Left ventricle myocardium superior (tissue), 1 donor: Measurements from ENCODE around the gene KIF13A. TPM values are rescaled to one million over a fixed set of nuclear protein-coding genes. Genes with fewer than 3 reads are reported as not detected.
A peak's percentile ranks its signal among the peaks of the same experiment; 100 is the strongest.
"Not testable (repeated sequence)": the region's sequence is repeated elsewhere in the genome, so short reads cannot be mapped to it uniquely, and the experiment has no call there.

Experiments used
- ATAC-seq: fragments of 200-7000 bp; cut with Tn5 transposase; one replicate; pipeline ENCODE4 v1.9.1; 2020; ENCODE audit warnings: mild to moderate bottlenecking, moderate library complexity
- DNase-seq: peaks from one replicate; pipeline ENCODE4 v3.0.0-alpha.2; 2020
- intact Hi-C: fragments of 100-400 bp; cut with micrococcal nuclease; formaldehyde crosslinking; loops from one replicate; pipeline ENCODE4 v1.11.0; 2022
- total RNA-seq: library from RNA; stranded (reverse); fragmentation: NEBNext Ultra II Directional; extraction: Animal tissue kit (Norgen Biotek cat#: 25700); gene quantifications from one replicate; pipeline ENCODE4 v1.2.1, GENCODE V29; 2021
- donor health status: DM: no; HTN: yes; CAD: no; lungs with severe emphysema.

Gene KIF13A
- total RNA-seq, 1 donor from 2014 or later = 59.5 TPM

- ATAC-seq (no peak), DNase-seq (no peak)
- intact Hi-C loops = loop anchor here (10.0 kb wide), 1 partner anchor 196 kb away; no protein-coding TSS in a partner anchor
Measured at GRCh38 chr6:17790489-17790888, 196.9 kb downstream of the KIF13A start.

DNA sequence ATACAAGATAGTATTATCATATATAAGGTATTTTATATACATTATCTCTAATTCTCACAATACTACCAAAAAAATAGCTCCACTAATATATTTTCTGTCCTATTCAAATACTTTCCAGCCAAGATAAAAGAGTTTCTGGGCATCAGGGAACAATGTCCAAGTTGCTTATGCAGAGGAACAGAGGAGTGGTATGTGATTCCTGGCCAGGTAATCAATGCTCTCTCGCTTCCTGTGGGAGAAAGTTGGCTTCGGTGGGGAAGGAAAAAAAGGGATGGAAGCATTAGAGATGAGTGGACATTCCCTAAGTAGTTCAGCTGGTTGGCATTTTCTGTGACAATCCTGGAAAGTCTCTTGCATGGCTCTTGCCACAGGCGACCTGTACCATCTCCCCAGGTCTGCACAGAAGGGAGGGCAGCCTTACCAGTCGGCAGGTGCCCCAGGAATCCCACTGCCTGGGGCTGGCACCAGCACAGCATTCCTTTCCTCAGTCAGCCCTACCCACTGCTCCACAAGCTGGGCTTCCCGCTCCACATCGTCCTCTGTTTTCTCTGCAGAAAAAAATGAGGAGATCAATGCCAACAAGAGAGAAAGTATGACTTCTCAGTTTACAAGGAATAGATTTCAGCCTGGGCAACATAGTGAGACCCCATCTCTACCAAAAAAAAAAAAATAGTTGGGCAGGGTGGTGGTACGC, 202.2 kb downstream of the KIF13A start:
- DNase-seq (no peak), ATAC-seq (no peak)
- intact Hi-C loops = no loop called here

DNA sequence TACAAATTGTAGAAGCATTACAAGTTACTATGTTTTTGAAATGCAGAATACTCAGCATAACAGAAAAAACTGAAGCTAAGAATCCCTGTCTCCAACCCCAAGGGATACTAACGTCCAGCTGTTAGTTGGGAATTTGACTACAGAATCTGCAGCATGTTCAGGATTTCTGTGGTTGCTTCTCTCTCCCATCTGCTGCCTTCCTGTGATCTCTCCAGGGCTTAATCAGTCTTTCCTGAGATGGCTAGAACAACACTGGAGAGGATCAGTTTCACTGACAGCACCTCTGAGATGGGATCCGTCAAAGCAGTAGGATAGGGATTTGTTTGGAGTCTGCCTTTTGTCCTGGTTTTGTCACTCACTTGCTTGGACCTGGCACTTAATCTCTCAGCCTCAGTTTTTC, 207.4 kb downstream of the KIF13A start:
- DNase-seq (no peak), ATAC-seq (no peak)
- intact Hi-C loops = no loop called here

GRCh38 chr6:17771609-17772008, 215.8 kb downstream of the KIF13A start:
- ATAC-seq (no peak), DNase-seq (no peak)
- intact Hi-C loops = no loop called here

DNA sequence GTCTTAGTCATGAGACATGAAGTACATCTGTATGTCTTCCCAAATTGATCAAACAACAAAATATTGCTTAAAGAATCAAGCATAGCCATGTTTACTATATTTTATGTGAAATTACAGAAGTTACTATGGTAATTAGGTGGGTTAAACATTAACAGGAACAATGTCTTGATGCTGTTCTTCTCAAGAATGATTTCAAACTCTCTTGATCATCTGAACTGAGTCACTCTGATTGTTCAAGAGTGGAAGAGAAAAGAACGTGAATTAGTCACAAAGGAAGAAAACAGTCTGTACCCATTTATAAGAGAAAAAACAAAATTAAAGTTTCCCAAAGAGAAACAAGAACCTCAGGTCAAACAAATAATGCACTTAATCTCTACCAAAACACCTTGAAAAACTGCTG, 218.6 kb downstream of the KIF13A start:
- ATAC-seq = no peak
- intact Hi-C loops = no loop called here
- DNase-seq = no peak

GRCh38 chr6:17768388-17768787, 219.0 kb downstream of the KIF13A start:
- peak; percentile 50 for ATAC-seq
- intact Hi-C loops = no loop called here
- DNase-seq = no peak

- intact Hi-C loops = no loop called here
- DNase-seq (no peak), ATAC-seq (no peak)
Measured at GRCh38 chr6:17762651-17763050, 224.8 kb downstream of the KIF13A start.

DNA sequence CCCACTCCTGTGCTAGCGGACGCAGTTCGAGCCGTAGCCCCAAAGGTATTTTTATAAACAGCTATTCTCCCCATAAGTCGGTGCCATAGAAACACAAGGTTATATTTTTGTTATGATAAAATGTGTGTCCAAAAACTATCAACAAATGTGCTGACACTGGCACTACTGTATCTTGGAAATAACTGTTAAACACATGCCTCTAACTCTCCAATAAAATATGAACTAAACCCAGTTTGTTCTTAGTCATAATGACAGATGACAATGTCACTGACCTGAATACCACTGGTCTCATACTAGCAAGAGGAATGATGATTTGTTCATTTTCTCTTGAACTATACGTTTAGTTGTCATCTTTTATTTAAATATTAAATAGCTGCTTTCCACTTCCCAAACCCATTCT, 229.3 kb downstream of the KIF13A start:
- intact Hi-C loops = no loop called here
- DNase-seq (no peak), ATAC-seq (no peak)

DNA sequence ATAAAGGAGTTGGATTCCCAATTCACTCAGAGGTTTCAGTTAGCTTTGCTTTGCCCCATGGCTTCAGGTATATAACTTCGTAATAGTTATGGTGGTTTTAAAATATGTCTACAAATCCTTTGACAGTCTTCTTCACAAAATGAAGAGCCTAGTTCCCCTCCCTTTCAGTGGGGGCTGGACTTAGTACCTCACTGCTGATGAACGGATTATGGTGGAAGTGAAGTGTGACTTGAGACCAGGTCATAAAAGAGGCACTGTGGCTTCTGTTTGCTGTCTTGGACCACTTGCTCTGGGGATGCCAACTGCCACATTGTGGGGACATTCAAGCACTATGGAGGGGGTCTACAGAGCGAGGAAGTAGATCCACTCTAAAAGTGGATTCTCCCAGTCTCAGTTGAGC, 233.2 kb downstream of the KIF13A start:
- DNase-seq = no peak
- no peak for ATAC-seq

DNA sequence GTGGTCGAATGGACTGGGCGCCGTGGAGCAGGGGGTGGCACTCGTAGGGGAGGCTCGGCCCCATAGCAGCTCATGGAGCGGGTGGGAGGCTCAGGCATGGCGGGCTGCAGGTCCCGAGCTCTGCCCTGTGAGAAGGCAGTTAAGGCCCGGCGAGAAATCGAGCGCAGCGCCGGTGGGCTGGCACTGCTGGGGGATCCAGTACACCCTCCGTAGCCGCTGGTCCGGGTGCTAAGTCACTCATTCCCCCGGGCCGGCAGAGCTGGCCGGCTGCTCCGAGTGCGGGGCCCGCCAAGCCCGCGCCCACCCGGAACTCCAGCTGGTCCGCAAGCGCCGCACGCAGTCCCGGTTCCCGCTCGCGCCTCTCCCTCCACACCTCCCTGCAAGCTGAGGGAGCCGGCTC, 242.1 kb downstream of the KIF13A start:
- DNase-seq, ATAC-seq, intact Hi-C loops: not testable (repeated sequence)

More for the DNA sequence above, 233.2 kb downstream of the KIF13A start:
- intact Hi-C loops = no loop called here

DNA sequence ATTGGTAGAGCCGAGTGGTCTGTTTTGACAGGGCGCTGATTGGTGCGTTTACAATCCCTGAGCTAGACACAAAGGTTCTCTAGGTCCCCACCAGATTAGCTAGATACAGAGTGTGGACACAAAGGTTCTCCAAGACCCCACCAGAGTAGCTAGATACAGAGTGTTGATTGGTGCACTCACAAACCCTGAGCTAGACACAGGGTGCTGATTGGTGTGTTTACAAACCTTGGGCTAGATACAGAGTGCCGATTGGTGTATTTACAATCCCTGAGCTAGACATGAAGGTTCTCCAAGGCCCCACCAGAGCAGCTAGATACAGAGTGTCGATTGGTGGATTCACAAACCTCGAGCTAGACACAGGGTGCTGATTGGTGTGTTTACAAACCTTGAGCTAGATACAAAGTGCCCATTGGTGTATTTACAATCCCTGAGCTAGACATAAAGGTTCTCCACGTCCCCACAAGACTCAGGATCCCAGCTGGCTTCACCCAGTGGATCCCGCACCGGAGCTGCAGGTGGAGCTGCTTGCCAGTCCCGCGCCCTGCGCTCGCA, 242.6 kb downstream of the KIF13A start:
- ATAC-seq, DNase-seq, intact Hi-C loops: not testable (repeated sequence)

- DNase-seq (no peak), ATAC-seq (no peak)
- intact Hi-C loops = no loop called here
Measured at GRCh38 chr6:17744019-17744756, 243.2 kb downstream of the KIF13A start.

DNA sequence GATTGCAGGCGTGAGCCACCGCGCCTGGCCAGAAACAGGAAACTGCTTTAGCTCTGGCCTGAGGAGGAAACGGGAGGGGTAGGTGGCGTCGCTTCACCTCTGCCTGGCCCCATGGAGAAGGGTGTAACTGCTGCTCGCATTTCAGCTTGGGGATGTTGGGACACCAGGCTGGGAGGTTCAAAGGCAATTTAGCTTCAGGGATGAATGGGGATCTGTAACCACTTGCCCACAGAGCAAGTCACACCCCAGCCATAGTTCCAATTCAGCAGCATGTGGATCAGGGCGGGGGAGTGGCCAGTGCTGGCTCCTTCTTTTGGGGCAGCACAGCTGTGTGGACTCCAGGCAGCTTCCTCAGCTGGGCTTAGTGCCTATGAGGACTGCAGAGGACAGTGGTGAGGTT, 245.9 kb downstream of the KIF13A start:
- ATAC-seq = no peak
- DNase-seq = no peak
- intact Hi-C loops = no loop called here

- intact Hi-C loops = no loop called here
- DNase-seq = no peak
- ATAC-seq = no peak
Measured at GRCh38 chr6:17740559-17741220, 246.7 kb downstream of the KIF13A start.

DNA sequence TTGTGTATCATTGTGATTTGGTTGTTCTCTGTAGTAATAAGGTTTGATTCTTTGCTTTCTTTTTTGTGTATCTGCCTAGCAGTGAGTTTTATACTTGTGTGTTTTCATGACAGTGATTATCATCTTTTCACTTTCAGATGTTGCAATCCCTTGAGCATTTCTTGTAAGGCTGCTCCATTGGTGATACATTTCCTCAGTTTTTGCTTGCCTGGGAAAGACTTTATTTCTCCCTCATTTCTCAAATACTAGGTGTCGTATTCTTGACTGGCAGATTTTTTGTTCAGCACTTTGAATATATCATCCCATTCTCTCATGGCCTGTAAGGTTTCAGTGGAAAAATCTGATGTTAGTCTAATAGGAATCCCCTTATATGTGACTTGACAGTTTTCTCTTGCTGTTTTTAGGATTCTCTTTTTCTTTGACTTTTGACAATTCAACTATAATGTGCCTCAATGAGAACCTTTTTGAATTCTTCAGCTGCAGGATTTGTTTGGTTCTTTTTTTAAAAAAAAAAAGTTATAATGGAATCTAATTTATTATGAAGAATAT, 249.7 kb downstream of the KIF13A start:
- ATAC-seq = no peak
- no peak for DNase-seq
- intact Hi-C loops = no loop called here

DNA sequence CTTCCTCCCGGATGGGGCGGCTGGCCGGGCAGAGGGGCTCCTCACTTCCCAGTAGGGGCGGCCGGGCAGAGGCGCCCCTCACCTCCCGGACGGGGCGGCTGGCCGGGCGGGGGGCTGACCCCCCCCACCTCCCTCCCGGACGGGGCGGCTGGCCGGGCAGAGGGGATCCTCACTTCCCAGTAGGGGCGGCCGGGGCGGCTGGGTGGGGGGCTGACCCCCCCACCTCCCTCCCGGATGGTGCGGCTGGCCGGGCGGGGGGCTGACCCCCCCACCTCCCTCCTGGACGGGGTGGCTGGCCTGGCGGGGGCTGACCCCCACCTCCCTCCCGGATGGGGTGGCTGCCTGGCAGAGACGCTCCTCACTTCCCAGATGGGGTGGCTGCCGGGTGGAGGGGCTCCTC, 252.1 kb downstream of the KIF13A start:
- DNase-seq, intact Hi-C loops, ATAC-seq: not testable (repeated sequence)

DNA sequence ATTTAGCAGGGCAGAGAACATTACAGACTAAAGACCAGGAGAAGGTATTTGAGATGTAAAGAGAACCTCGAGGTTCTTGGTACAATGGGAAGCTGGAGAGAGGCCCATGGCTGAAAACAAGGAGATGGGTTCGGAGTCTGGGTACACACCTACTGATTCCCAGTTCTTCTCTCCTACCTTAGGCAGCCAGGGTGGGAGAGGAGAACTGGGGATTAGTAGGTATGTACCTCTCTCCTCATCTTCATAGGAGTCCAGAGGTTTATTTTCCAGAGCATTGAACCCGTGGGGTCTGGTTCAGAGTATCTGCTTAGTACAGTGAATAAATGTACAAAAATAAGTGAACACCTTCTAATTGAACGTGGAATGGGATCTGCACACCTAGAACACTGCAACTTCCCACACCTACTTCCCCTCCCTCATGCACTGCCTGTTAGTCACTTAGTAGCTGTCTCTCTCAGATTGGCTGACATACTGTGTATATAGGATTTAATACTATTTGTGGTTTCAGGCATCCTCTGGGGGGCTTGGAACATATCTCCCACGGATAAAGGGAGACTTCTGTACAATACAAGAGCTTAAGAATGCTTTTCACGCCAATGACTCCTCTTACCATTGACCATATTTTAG, 257.2 kb downstream of the KIF13A start:
- intact Hi-C loops = no loop called here
- DNase-seq (no peak), ATAC-seq (no peak)

DNA sequence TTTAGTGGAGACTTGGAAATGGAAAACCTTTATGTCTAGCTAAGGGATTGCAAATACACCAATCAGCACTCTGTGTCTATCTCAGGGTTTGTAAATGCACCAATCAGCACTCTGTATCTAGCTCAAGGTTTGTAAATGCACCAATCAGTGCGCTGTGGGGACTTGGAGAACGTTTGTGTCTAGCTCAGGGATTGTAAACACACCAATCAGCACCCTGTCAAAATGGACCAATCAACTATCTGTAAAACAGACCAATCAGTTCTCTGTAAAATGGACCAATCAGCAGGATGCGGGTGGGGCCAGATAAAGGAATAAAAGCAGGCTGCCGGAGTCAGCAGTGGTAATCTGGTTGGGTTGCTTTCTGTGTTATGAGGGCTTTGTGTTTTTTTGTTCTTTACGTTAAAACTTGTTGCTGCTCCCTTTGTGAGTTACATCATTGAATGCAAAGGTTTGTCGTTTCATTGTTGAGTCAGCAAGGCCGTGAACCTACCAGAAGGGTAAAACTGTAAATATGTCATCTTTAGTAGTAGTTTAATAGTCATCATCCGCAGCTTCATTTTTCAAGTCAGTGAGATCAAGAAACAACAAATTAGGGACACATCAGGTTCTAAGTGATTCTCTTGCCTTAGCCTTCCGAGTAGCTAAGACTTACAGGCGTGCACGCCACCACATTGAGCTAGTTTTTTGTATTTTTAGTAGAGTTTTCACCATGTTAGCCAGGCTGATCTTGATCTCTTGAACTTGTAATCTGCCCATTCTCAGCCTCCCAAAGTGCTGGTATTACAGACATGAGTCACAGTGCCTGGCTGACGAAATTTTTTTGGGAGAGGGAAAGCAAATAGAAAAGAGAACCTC, 258.0 kb downstream of the KIF13A start:
- ATAC-seq (no peak), DNase-seq (no peak)
- intact Hi-C loops = no loop called here
